ENCODE measurements around the gene BPIFB1.

GRCh38 chr20:33339515-33340058, 56.6 kb downstream of the BPIFB1 start:
- TF ChIP-seq CTCF (IDR thresholded peaks at IDR 0.05) (no peak), POLR2A (IDR thresholded peaks at IDR 0.05) (no peak)
